Measurements from ENCODE around the gene SUFU.

SUFU gene

DNA sequence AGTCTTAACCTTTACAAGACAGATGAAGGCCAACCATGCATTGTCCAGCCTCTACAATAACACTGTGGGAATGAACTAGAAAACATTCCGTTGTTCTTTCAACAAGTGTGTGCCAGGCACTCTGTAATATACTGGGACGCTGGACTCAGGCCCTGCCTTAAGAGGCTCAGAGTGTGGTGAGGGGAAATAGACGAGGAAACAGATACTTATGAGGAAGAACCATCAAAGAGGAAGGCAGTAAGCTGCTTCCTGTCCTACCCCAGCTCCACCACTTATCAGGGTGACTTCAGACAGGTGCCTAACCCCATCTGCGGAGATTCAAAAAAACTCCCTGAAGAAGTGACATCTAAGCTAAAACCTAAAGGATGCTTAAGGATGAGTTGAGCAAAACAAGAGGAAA, 131.6 kb downstream of the SUFU start:
- no peak for DNase-seq (ENCODE audit: low read depth in 2 of 2)

DNA sequence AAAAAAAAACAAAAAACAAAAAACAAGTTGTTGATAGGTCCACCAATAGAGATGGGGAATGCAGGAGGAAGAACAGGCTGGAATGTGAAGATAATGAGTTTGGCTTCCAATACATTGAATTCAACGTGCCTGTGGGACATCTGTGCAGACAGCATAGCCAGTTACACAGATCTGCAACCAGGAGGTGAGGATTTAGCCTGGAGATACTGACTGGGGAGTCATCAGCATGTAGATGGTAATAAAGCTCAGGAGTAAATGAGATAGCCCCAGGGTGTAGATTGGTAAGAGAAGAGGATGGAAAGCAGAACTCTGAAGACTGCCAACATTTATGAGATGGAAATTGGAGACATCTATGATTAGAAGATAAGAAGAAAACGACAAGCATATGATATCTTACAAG, 135.8 kb downstream of the SUFU start:
- DNase-seq (ENCODE audit: low read depth in 2 of 2), result no peak

DNA sequence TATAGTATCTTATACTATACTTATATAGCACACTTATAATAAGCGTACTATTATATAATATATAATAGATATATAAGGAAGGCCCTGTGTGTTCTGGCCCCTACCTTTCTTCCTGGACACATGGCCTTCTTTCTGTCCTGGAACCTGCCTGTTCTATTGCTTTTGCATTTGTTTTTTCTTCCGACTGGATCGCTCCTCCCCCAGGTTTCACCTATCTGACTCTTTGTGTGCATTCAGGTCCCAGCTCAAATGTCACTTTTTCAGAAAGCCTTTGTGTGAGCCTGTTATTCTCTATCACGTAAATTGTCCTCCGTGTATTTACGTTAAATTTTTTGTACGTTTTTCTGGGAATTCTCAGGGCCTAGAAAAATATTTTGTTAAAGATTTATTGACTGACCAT, 137.6 kb downstream of the SUFU start:
- DNase-seq (ENCODE audit: low read depth in 2 of 2), result no peak

DNA sequence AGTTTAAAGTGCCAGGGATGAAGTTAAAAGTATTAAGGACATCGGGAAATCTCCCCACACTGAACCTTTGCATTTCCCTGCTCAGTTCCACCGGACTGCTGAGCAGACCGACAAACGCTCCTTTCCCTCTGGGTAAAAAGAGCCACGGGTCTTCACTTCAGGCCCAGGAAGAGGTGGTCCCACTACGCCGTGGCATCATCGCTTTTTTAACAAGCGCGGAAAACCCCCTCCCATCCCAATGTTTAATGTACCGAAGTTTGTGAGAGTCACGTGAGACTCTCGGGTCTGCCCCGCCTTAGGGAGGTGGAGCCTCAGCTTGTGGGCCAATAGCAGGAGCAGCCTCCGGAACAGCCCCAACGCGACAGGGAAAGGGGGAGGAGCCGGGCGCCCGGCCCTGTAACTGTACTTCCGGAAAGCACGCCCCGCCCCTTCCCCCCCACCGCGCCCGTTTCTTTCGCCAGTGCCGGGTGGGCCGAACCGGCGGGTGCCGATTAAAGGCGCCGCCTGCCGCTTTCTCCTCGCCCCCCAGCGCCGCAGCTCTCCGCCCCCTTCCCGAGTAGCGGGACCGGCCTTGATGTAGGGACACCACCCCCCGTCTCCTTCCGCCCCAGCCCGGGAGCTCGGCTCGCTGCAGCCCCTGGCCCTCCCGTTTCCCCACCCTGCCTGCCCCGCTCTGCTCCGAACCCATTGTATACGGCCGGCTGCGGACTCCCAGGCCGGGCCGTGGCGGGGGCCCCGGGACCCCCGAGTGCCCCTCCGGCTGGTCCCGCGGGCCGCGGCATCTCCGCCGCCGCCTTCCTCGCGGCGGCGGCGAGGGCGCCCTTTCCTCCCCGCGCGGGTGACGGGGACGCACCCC, 138.3 kb downstream of the SUFU start:
- peak; percentile 94 to 95 for DNase-seq (ENCODE audit: low read depth in 2 of 2)

DNA sequence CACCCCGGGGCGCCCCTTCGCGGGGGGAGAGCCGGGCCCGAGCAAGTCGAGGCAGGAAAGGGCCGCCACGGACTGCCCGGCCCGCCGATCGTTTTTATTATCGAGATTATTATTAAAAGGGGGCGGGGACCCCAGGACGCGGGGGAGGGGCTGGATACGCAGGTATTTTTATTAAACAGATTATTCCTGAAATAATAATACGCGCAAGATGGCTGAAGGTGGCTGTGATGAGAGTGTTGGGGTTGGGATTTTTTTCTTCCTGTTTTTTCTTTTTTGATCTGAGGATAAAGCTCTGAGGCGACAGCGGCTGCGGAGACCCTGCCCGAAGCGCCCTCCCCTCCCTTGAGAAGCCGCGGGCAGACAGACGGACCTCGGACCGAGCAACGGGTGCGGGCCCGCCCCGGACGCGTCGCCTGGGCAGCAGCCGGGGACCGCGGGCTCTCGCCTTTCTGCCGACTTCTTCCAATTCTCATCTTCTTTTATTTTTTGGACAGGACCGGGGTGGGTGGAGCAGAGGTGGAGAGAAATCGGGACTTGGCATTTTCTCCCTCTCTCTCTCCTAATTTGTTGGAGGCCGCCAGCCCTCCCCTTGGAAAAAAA, 139.1 kb downstream of the SUFU start:
- DNase-seq (ENCODE audit: low read depth in 2 of 2), result no peak

DNA sequence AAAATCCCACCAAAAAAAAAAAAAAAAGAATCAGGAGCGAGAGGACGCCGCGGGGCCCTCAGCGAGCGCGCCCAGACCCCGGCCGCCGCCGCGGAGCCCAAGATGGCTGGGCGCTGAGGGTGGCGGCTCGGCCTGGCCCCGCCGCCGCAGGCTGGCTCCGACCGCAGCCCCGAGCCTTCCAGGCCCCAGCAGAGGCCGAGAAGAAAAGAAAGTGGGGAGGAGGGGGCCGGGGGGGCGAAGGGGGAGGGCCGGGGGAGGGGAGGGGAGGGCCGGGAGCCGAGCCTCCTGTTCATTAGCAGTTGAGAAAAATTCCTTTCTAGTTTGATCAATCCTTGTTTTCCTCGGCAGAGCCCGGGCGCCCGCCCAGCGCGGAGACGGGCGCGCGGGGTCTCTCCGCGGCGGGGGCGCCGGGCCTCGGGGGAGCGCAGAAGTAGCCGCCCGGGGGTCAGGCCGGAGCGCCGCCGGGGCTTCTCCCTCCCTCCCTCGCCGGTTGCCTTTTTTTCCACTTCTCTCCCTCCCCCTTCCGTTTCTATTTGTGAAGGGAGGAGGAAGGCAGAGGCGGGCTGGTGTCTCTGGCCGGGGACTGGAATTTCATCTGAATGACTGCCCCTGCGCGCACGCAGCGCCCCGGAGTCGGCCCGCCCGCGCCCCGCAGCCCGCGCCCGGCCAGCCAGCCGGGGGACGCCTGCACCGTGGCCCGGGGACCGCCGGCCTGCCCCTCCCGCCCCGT, 139.7 kb downstream of the SUFU start:
- DNase-seq (ENCODE audit: low read depth in 2 of 2), result peak in 1 of 2 donors; percentile 31

DNA sequence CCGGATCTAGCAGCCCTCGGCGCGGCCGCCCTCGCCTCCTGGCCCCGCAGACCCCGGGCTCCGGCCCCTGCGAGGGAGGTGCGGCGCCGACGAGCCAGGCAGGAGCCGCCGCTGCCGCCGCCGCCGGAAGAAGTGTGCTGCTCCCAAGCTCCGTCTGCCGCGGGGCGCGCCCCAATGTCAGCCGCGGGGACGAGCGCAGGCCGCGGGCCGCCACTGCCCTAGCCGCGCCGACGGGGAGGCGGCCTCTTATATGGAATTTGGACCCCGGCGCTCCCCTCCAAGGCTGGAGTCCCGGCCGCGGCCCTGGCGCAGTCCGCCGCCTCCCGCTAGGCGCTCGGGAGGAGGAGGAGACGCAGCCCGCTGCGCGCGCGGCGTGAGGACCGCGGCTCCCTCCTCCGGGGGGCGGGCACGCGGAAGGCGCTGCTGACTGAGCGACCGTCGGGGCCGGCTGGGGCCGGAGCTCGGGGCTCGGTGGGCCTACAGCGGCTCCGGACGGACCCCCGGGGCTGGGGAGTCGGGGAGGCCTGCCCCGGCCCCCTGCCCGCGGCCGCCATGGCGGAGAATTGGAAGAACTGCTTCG, 140.4 kb downstream of the SUFU start, which contains the start of gene TRIM8:
TSS of gene TRIM8 (plus strand) at position 414 of the 580 bp plus-strand sequence. CDS start at position 553, 139 bp downstream.
- DNase-seq (ENCODE audit: low read depth in 2 of 2), result peak in 1 of 2 donors; percentile 43

DNA sequence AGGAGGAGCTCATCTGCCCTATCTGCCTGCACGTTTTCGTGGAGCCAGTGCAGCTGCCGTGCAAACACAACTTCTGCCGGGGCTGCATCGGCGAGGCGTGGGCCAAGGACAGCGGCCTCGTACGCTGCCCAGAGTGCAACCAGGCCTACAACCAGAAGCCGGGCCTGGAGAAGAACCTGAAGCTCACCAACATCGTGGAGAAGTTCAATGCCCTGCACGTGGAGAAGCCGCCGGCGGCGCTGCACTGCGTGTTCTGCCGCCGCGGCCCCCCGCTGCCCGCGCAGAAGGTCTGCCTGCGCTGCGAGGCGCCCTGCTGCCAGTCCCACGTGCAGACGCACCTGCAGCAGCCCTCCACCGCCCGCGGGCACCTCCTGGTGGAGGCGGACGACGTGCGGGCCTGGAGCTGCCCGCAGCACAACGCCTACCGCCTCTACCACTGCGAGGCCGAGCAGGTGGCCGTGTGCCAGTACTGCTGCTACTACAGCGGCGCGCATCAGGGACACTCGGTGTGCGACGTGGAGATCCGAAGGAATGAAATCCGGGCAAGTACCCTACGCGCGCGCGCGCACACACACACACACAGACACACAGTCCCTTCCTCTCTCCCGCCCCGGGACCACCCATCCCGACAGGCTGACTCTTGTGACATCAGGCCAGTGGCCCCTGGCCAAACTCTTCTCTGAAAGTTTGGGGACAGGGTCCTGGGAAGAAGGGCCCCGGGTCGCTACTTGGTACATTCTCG, 141.0 kb downstream of the SUFU start:
- DNase-seq (ENCODE audit: low read depth in 2 of 2), result peak; percentile 57

DNA sequence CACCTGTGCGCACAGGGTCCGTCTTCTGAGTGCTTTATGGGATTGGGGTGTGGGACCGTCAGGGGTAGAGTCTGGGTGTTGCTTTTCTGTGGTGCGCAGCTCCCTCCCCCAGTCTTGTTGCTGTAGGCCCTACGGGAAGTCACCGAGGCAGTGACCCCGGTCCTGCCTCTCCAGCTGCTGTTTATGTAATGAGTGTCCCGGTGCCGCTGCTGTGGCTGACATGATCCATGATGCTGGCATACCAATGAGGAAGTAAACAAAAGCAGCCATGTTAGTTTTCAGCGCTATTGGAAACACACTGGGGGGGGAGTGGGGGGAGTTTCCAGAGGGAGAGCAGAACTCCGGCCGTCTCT, 141.6 kb downstream of the SUFU start:
- no peak for DNase-seq (ENCODE audit: low read depth in 2 of 2)

DNA sequence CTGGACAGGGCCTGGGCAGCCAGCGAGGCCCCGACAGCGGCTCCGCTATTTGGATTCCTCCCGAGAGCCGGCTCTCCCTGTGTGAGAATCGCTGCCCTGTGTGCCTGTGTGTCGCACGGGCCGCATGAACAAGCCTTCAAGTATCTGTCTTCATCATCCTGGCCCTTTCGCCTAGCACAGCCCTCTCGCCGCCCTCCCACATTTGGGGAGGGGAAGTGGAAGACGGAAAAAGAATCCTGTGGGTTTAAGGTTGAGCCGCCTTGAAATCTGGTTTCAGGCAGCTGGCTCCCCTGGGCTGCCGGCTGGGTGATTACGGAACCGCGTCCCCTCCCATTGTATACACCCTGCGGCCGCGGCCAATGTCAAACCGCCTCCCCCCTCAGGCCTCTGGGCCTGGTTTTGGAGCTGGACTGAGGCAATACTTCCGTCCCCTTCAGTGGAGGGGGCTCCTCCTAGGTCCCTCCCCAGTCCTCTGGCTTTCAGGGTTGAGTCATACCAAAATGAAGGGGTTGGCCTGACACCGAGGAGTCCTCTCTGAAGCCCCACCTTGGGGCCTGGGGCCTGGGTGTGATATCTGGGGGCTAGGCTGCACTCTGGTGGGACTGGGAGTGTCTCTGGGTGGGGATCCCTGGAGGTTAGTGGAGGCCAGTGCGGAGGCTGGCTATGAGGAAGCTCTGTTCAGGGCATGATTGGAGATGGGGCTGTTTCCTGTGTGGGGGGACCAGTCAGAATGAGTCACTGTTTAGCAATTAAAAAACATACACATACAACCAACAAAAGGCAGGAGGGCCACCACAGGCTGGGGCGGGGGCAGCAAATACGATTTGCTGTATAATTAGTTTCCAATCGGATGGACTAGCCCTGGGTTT, 142.2 kb downstream of the SUFU start:
- DNase-seq (ENCODE audit: low read depth in 2 of 2), result peak; percentile 56 to 63

DNA sequence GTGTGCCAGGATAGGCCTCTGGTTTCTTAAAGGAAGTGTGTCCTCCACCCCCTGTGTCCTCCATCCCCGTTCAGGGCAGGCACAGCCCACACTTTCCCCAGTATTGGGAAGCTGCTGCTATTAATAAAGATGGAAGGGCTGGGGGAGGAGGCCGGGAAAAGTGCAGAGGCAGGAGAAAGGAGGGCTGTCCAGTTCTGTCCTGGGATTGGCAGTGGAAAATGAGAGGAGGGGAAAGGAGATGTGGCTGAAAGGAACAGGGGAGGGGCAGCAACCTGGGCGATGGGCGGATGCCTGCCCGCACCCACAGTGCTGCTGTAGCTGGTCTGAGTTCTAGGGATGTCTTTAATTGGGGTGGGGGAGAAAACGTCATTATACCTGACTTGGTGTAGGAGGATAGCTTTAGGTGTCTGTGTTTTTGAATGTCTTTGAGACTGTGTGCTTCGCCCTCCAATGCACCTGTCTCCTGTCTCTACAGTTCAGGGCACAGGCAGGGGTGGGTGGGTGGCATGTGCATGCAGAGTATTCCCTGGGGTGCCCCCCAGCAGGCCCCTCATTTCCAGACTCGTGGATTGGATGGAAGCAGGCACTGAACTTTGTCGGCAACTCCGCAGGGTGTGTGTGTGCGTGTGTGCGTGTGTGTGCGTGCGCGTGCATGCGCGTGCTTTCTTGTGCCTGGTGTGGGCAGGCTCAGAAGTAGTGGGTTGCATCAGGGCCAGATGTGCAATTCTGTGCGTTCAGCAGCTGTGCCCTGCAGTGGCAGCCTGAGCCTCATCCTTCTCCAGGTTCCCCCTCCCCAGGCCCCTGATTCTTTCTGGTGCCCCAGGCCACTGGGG, 143.1 kb downstream of the SUFU start:
- DNase-seq (ENCODE audit: low read depth in 2 of 2), result no peak

DNA sequence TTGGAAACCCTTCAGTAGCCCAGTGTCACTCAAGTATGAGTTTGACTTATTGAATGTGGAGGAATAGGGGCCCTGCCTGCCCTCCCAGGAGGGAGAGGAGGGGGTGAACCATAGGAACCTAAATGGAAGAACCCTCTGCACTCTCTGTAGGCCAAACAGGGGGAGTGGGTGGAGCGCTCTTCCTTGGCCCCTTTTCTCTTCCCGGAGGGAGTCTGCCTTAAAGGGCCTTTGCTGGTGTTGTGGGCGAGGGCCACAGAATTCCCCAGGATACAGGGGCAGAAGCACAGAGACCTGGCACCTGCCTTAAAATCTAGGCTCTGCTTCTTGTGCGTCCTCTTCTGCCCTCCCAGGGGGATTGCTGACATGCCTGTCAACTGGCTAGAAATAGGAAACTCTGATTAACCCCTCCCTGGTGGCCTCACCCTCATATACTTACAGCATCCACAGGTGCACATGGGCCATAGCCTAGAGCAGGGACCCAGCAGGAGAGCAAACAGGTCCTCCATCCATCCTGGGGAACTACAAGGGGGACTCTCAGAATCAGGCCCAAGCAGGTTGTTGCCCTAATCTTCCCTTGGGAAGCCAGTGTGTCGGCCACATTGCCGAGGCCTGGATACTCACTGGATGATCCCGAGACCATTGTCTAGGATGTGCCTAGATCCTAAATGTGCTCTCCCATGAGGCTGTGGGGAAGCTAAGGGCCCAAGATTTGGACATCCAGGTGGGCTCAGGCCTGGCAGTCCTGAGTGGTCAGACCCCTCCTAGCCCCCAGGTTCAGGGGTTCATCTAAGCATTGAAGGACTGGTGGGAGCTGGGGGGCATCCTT, 143.9 kb downstream of the SUFU start:
- no peak for DNase-seq (ENCODE audit: low read depth in 2 of 2)

DNA sequence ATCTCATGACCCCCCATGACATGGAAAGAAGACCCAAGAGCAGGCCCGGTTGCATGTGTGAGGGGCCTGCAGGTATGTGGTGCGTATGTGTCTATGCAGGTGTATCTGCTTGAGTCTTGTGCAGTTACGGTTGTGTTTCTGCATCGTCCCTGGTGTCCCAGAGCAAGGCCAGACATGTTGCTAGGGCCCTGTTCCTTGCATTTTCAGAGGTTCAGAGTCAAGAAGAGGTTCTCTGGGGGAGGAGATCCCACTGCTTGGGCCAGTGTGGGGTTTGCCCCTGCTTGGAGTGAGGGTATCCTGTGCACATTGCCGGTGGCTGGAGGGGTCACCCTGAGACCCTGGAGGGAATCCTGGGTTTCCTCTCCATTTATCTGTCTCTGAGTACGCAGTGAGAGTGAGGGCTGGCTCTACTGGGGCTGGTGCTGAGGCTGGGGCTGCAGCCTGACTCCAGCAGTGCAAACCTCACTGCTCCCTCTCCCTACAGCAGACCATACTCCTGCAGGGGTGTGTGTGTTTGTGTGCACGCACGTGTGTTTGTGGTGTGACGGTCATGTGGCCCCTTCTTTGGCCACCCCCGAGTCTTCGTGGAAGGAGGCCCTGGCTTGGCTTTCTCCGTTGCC, 144.6 kb downstream of the SUFU start:
- no peak for DNase-seq (ENCODE audit: low read depth in 2 of 2)

DNA sequence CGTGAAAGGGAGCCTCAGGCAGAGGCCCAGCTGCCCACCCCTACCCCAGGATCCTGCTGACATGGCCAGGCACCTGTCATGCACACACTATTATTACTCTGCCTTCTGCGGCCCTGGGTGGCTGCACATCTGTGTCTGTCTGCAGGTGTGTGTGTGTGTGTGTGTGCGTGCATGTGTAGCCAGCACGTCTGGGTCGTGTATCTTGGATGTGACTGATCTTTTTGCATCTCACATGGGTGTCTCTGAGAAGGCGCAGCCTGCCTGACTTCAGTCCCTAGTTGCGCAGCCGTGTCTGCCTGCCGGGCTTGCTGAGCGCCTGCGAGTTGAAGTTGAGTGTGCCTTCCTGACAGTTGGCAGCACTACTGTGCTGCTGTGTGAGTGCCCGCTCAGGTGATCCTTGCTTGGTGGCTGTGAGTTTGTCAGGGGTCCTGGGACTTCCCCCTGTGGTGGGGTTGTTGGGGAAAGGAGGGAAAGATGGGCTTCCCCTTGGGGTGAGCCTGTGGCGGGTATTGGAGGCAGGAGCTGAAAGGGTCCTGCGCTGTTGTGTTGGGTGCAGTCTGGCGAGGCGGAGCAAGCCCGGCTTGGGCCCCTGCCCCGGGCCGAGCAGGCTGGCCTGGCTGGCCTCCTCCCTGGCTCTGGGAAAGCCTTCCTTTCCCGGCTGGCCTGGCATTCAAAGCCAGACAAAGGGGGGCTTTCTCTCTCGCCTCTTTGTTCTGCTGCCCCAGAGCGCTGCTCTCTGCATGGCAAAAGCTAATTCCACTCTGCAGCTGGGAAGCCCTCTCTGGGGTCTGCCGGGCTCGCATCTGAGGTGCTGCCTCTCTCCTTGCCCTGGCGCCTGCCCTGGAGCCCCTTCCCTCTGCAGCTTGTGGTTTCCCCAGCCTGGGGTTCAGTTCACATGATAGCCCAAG, 145.4 kb downstream of the SUFU start:
- no peak for DNase-seq (ENCODE audit: low read depth in 2 of 2)

DNA sequence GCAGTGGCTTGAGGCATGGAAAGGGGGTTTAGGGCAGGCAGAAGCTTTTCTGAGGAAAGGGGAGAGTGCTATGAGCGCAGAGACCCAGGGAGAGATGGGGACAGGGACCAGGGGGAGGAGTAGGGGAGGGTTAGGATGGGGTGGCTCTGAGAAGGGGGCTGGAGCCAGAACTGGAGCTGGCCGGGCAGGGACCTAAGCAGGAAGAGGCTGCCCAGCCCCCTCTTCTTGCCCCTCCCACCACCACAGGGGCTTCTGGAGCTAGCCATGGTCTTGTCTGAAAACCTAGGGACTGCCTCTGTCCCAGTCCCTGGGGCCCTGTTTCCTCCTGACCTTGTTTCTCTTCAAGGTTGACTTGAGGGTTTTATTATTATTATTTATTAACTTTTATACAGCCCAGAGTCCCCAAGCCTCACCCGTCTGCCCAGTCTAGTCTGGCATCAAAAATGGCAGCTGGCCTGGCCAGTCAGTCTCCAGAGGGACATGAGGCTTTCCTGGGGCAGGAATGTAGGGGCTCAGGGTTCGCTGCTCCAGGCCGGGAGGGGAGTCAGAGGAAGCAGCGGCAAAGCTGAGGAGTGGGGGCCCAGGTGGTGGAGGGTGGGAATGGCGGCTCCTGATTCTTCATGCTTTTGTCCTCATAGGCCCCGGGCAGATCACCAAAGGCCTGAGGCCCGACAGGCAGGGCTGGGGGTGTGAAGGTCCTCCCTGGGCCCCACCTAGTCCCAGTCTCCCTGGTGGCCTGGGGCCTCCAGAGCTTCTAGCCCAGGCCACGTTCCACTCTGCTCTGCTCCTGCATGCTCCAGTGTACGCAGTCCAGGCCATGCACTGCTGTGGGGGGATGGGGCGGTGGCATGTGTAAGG, 146.3 kb downstream of the SUFU start:
- no peak for DNase-seq (ENCODE audit: low read depth in 2 of 2)

Data from stimulated activated CD8-positive, alpha-beta memory T cell treated with anti-CD3 and anti-CD28 coated beads, Interleukin-15, amount 100 ng/mL, for 4 hours (primary cell).